Activated CD8-positive, alpha-beta memory T cell treated with anti-CD3 and anti-CD28 coated beads, Interleukin-2, amount 50 U/mL, for 24 hours (primary cell): ENCODE measurements around the gene LYSET.
"Not testable (repeated sequence)": the region's sequence is repeated elsewhere in the genome, so short reads cannot be mapped to it uniquely, and the experiment has no call there.

ENCODE experiments used
- DNase-seq: peaks from one replicate; pipeline ENCODE4 v3.0.0-alpha.2; 2020; ENCODE audit errors: extremely low read depth

Gene LYSET

DNA sequence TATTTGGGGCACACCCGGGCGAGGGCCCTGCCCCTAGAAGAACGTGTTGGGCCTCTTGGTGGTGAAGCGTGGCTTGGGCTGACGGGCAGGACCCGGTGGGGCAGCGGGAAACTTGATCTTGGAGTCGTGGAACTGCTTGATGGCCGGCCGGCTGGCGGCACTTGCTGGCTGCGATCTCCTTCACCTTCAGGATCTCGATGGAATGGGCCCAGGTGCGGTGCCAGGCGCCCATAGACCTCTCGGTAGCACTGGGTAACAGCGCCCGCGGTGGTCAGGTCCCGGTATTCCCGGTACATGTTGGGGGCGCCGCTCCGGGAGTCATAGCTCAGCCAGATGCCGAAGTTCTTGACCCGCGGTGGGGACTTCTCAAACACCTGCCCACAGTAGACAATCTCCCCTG lies 38.4 kb downstream of the LYSET start:
- no peak for DNase-seq

DNA sequence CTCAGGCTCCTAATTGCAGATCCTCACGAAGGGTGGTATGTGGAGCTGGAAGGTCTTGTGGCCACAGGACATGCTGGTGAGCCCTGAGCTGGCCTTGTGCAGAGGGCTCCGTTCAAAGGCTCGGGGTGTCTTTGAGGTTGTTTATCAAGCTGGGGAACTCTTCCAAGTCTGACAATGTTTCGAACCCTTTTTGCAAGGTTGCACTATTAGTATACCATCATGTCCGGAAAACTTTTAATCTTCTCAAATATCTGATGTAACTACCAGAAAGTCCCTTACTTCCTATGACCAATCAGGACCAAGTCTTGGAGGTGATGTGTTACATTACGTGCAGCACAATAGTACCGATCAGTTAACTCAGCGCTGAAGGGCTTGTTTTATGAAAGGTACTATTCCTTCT lies 43.4 kb downstream of the LYSET start:
- no peak for DNase-seq

GRCh38 chr14:93230539-93230938 lies 45.4 kb downstream of the LYSET start:
- no peak for DNase-seq

DNA sequence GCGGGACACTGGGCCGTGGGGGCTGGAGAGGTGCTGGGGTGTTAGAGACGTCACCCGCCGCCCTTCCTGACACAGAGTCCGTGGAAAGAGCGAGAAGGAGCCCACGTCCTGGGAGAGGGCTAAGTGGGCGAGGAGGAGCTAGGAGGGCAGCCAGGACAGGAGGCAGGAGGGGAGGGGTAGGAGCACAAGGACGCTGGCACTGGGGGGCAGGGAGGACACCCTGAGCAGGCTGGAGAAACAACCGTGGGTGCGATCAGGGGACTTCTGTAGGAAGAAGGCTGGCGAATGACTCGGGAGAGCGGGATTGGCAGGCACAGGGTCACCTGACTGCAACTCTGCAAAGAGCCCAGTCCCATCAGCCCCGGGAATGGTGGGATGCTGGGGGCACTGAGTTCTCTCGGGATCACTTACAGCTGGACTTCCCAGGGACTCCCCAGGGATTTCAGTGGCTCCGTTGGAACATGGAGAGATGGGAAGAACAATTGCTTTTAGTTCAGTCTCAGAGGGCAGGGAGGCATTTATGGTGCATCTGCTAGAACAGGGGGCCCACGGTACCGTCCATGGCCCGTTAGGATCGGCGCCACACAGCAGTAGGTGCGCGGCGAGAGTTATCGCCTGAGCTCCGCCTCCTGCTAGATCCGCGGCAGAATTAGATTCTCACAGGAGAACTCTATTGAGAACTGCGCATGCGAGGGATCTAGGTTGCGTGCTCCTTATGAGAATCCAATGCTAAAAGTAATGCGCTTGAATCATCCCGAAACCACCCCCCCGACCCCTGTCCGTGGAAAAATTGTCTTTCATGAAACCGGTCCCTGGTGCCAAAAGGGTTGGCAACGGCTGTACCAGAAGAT lies 46.2 kb downstream of the LYSET start:
- DNase-seq = no peak

DNA sequence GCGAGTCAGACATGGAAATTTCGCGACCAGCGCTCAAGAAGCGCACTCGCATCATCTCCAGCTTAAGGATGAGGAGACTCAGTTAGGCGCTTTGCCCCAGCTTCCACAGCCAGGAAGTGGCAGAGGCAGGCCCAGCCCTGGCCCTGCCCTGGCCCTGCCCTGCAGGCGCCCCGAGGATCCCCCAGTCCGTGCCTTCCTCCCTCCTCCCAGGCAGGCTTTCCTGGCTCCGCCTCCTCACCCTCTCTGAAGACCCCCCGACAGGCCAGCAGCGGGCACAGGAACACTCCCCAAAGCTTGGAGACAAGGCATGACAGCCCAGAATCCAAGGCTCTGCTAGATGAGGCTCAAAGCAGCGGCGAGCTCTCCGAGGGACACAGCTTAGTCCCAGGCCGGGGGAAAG lies 47.0 kb downstream of the LYSET start:
- no peak for DNase-seq

DNA sequence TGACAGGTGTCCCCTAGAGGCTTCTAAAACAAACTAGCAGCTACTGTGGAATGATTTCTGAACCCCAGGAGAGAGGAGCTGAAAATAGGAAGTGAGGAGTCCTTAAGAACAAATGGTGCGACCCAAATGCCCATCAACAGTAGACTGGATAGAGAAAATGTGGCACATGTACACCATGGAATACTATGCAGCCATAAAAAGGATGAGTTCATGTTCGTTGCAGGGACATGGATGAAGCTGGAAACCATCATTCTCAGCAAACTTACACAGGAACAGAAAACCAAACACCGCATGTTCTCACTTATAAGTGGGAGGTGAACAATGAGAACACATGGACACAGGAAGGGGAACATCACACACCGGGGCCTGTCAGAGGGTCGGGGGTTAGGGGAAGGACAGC lies 48.0 kb downstream of the LYSET start:
- DNase-seq = not testable (repeated sequence)

GRCh38 chr14:93234798-93235197 lies 49.7 kb downstream of the LYSET start:
- DNase-seq = no peak
